Stomach (tissue), 4 donors: ENCODE measurements around the gene TBC1D16.

ENCODE experiments used
- CTCF ChIP-seq, 7 experiments: fragments of 450-650 bp in 4 of 7; fragments of 200-600 bp in 3 of 7; sonication (generic) in 3 of 7; IDR thresholded peaks; one replicate each; pipeline ENCODE4 v1.5.1; 2016 to 2019; ENCODE audit warnings: antibody characterized with exemption in 7 of 7, control low read depth in 2 of 7, mild to moderate bottlenecking in 1 of 7
- POLR2A ChIP-seq, 4 donors: fragments of 450-650 bp; IDR thresholded peaks; one replicate each; pipeline ENCODE4 v1.6.1; 2016; ENCODE audit warnings: antibody characterized with exemption in 4 of 4, control low read depth in 2 of 4, mild to moderate bottlenecking in 1 of 4, moderate library complexity in 1 of 4

- peak in 2 of 7 experiments; percentile 24 to 39 for TF ChIP-seq CTCF (IDR thresholded peaks at IDR 0.05)
- no peak for TF ChIP-seq POLR2A (IDR thresholded peaks at IDR 0.05)
Observed at GRCh38 chr17:79923974-79924638, 111.6 kb downstream of the TBC1D16 start.
